SJSA1 (cell line): ENCODE measurements around the gene WARS2. TPM values are rescaled to one million over a fixed set of nuclear protein-coding genes. Genes with fewer than 3 reads are reported as not detected.
"Not testable (repeated sequence)": the region's sequence is repeated elsewhere in the genome, so short reads cannot be mapped to it uniquely, and the experiment has no call there.

Experiments used
- DNase-seq, 2 experiments: peaks; one replicate each; pipeline ENCODE4 v3.0.0-alpha.2; 2015 to 2020; ENCODE audit warnings: low spot score in 2 of 2, low read depth in 1 of 2
- H3K27ac ChIP-seq: fragments of 250-450 bp; sonication (Bioruptor Pico); 2 replicates; pipeline ENCODE4 v1.5.1; 2020; ENCODE audit warnings: mild to moderate bottlenecking, moderate library complexity
- H3K27me3 ChIP-seq: fragments of 250-450 bp; sonication (Bioruptor Pico); replicated peaks from 2 replicates; pipeline ENCODE4 v1.5.1; 2020; ENCODE audit warnings: mild to moderate bottlenecking, moderate library complexity
- H3K36me3 ChIP-seq: fragments of 250-450 bp; sonication (Bioruptor Pico); 2 replicates; pipeline ENCODE4 v1.5.1; 2020; ENCODE audit warnings: mild to moderate bottlenecking
- H3K4me1 ChIP-seq: fragments of 250-450 bp; sonication (Bioruptor Pico); replicated peaks from 2 replicates; pipeline ENCODE4 v1.6.1; 2021; ENCODE audit warnings: mild to moderate bottlenecking
- H3K4me3 ChIP-seq: fragments of 250-450 bp; sonication (Bioruptor Pico); 2 replicates; pipeline ENCODE4 v1.5.1; 2020; ENCODE audit warnings: mild to moderate bottlenecking
- H3K9me3 ChIP-seq: fragments of 250-450 bp; sonication (Bioruptor Pico); replicated peaks from 2 replicates; pipeline ENCODE4 v1.5.1; 2020; ENCODE audit warnings: mild to moderate bottlenecking
- total RNA-seq: library from RNA; depleted of rRNA; stranded (reverse); fragments of >200 nt; shearing (Covaris generic); gene quantifications from 2 replicates; pipeline ENCODE4 v1.2.3, GENCODE V29; 2014

Gene WARS2
- total RNA-seq, 1 experiment from 2014 or later, result 17.6 TPM

DNA sequence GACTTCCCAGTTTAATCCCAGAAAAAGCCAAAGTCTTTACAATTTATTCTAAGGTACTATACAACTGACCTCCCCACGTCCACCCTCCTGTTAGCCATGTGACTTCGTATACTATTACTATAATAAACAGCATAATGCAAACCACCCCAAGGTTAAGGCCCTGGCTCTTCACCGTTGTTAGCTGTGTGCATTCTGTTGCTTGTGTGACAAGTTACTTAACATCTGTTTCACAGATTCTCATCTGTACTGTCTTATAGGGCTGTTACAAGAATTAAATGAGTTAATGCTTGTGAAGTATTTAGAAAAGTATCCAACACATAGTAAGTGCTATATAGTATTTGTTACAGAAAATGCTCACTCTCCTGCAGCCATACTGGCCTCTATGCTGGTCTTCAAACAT is 15.7 kb downstream of the WARS2 start:
- no peak overlapping the region for H3K27ac ChIP-seq
- H3K4me3 ChIP-seq, result no peak overlapping the region
- no peaks in the 10 kb centered on the region for H3K36me3 ChIP-seq
- H3K4me1 ChIP-seq, result no peaks in the 10 kb centered on the region
- no peaks in the 10 kb centered on the region for H3K27me3 ChIP-seq
- DNase-seq, result no peak
- no peaks in the 10 kb centered on the region for H3K9me3 ChIP-seq

DNA sequence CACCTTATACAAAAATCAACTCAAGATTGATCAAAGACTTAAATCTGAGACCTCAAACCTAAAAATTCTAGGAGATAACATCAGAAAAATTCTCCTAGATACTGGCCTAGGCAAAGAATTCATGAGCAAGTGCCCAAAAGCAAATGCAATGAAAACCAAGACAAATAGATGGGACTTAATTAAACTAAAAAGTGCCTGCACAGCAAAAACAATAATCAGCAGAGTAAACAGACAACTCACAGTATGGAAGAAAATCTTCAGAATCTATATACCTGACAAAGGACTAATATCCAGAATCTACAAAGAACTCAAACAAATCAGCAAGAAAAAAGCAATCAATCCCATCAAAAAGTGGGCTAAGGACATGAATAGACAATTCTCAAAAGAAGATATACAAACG is 18.6 kb downstream of the WARS2 start:
- H3K4me3 ChIP-seq, H3K4me1 ChIP-seq, H3K27ac ChIP-seq, H3K9me3 ChIP-seq, H3K27me3 ChIP-seq, DNase-seq, H3K36me3 ChIP-seq: not testable (repeated sequence)

DNA sequence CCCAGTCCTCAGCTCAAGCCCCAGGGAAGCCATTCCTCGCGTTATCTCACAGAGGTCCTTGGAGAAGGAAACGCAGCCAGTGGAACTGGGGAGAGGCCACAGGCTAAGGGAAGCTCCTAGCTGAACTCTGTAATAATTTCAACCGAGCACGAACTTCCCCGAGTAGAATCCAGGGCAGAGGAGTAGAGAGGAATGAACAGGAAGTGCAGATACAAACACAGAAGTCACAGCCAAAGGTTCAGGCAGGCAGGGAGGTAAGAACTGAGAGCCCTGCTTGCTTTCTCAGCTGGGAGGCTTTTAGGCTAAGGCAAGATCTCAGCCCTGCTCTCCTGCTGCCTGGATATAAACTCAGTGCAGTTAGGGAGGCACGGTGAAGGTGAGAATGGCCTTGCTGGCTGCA is 23.7 kb downstream of the WARS2 start:
- Histone ChIP-seq H3K9me3 (no peaks in the 10 kb centered on the region), H3K4me1 (peaks cover 6% of the 10 kb centered on the region; the same call in 1 of the 2 replicates), H3K4me3 (no peak overlapping the region), H3K27ac (no peak overlapping the region), H3K27me3 (no peaks in the 10 kb centered on the region), H3K36me3 (no peaks in the 10 kb centered on the region)
- no peak for DNase-seq

DNA sequence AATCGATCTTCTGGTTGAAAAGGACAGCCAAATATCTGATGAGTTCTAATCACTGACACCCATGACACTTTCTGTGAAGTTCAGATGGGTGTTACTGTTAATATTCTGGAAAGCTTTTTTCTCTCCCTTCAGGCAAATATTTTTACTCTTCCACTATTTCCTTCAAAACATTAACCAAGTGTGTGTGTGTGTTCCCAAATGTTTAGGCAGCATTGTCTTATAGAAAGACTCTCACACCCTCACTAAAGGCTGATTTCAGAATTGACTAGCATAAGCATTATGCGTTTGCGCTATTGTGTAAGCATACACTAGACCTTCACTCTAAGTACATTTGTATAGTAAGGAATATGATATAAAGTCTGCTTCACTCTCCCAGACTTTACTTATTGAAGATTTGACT is 24.7 kb downstream of the WARS2 start:
- peaks cover 6% of the 10 kb centered on the region; the same call in 1 of the 2 replicates for H3K4me1 ChIP-seq
- no peak for DNase-seq
- no peaks in the 10 kb centered on the region for H3K27me3 ChIP-seq
- H3K9me3 ChIP-seq, result no peaks in the 10 kb centered on the region
- H3K4me3 ChIP-seq, result no peak overlapping the region
- H3K27ac ChIP-seq, result no peak overlapping the region
- H3K36me3 ChIP-seq, result no peaks in the 10 kb centered on the region

DNA sequence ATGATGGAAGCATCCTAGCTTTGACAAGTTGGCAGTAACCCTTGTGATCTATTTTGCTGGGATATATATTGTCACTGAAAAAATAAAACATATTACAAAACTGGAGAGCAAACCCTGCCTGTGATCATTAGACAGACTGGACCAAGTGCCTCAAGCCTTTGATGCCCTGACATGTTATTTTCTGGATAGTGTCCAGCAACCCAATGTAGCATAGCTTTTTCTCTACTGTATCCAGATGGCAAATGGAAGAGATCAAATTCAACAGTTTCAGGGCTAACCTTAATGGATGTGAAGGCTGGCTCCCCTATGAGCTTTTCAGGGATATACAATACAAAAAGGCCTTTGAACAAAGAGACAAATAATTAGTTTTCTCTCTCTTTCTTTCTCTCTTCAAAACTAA is 25.1 kb downstream of the WARS2 start:
- H3K27ac ChIP-seq, result no peak overlapping the region
- no peaks in the 10 kb centered on the region for H3K9me3 ChIP-seq
- no peak for DNase-seq
- no peaks in the 10 kb centered on the region for H3K36me3 ChIP-seq
- no peaks in the 10 kb centered on the region for H3K27me3 ChIP-seq
- H3K4me1 ChIP-seq, result peaks cover 6% of the 10 kb centered on the region; the same call in 1 of the 2 replicates
- H3K4me3 ChIP-seq, result no peak overlapping the region

DNA sequence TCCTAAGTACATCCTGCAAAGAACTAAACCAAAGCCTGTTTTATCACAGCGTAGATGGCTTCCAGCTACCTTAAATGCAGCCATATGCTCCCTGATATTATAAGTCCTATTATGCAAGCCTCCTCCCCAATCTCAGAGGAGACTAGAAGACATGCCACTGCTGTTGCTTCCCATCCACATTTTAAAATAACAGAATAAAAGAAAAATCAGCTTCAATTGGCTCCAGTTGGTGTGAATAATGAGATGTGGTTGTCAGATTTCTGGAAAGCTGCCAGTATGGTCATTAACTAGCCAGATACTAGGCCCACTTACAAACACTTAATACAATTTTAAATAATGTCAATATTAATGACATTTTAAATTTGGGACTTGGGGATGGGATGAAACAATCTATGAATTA is 25.7 kb downstream of the WARS2 start:
- peaks cover 6% of the 10 kb centered on the region; the same call in 1 of the 2 replicates for H3K4me1 ChIP-seq
- no peak overlapping the region for H3K4me3 ChIP-seq
- H3K27ac ChIP-seq, result no peak overlapping the region
- DNase-seq, result no peak
- no peaks in the 10 kb centered on the region for H3K27me3 ChIP-seq
- no peaks in the 10 kb centered on the region for H3K36me3 ChIP-seq
- no peaks in the 10 kb centered on the region for H3K9me3 ChIP-seq

DNA sequence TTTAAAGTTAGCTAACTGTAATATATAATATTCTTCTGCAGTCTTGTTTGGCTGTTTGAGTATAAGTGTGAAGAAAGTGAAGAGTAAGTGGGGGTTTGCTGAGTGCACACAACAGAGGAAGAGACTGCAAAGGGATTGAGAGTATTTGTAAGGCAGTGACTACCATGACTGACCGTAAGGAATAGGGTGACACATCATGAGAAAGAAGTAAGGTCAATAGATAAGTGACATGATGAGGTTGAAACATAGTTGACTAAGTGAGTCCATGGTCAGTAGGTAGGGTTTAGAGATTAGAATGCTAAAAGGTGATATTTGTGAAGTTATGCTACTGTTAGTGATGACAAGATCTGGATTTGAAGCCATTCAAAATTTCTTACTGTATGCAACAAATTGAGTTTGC is 27.7 kb downstream of the WARS2 start:
- H3K36me3 ChIP-seq, result no peaks in the 10 kb centered on the region
- DNase-seq, result no peak

DNA sequence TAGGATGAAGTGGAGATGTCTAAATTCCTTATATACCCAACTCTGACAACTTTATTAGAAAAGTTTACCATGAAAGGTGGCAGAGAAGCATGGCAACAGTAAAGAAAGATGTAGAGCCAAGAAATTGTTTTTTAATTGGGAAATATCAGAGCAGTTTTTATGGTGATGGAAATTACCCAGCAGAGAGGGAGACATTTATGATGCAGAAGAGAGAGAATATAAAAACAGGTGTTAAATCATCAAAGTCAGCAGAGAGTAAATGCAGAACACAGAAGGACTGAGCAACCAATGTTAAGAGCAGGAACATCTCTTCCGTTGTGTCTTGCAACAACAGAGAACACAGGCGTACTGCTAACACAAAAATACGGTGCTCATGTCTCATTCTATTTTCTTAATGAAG is 28.2 kb downstream of the WARS2 start:
- no peak for DNase-seq
- Histone ChIP-seq H3K9me3 (no peaks in the 10 kb centered on the region), H3K27me3 (no peaks in the 10 kb centered on the region), H3K27ac (no peak overlapping the region), H3K36me3 (no peaks in the 10 kb centered on the region), H3K4me3 (no peak overlapping the region), H3K4me1 (peaks cover 6% of the 10 kb centered on the region; the same call in 1 of the 2 replicates)

More for the DNA sequence above, 27.7 kb downstream of the WARS2 start:
- Histone ChIP-seq H3K9me3 (no peaks in the 10 kb centered on the region), H3K27ac (no peak overlapping the region), H3K4me3 (no peak overlapping the region), H3K4me1 (peaks cover 6% of the 10 kb centered on the region; the same call in 1 of the 2 replicates), H3K27me3 (no peaks in the 10 kb centered on the region)

DNA sequence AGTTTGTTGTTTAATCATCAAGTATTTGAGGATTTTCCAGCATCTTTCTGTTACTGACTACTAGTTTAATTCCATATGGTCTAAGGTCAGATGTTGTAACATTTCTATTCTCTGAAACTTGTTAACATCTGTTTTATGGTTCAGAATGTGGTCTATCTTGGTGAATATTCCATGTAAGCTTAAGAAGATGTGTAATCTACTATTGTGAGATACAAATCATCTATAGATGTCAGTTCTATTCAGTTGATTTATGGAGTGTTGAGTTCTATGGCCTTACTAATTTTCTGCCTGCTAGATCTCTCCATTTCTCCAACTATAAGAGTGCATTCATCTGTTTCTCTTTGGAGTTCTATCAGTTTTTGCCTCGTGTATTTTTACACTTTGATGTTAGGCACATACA is 31.5 kb downstream of the WARS2 start:
- no peaks in the 10 kb centered on the region for H3K4me1 ChIP-seq
- no peaks in the 10 kb centered on the region for H3K27me3 ChIP-seq
- no peak for DNase-seq
- H3K27ac ChIP-seq, result no peak overlapping the region
- H3K36me3 ChIP-seq, result no peaks in the 10 kb centered on the region
- H3K9me3 ChIP-seq, result no peaks in the 10 kb centered on the region
- H3K4me3 ChIP-seq, result no peak overlapping the region

DNA sequence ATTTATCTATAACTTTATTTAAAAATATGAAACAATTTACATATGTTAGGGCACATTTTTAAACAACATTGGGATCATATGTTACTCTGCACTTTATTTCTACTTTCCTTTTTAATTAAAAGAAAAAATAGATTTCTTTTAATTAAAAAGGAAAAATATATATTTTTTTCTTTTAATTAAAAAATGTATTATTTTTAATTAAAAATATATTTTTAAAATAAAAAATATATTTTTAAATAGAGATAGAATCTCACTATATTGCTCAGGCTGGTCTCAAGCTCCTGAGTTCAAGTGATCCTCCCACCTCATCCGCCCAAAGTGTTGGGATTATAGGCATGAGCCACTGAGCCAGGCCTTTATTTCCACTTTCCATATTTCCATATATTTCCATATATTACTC is 36.7 kb downstream of the WARS2 start:
- peaks cover 8% of the 10 kb centered on the region for H3K4me1 ChIP-seq
- no peak overlapping the region for H3K4me3 ChIP-seq
- no peak for DNase-seq
- H3K27me3 ChIP-seq, result no peaks in the 10 kb centered on the region
- H3K27ac ChIP-seq, result no peak overlapping the region
- H3K36me3 ChIP-seq, result no peaks in the 10 kb centered on the region
- H3K9me3 ChIP-seq, result no peaks in the 10 kb centered on the region

DNA sequence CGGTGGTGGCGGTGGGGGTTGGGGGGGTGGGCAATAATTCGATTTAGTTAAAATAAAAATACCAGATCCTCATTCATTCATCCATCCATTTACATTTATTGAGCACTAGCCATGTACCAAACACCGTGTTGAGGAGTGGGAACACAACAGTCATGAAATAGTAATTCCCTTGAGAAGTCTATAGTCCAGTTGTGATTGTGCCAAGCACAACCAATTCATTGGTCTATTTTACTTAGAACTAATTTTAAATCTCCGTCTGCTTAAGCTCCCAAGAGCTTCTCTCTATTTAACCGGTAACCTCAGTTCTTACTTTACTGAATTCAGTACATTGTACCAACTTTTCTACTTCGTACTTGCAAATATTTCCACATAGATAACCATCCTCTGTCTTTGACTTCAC is 38.4 kb downstream of the WARS2 start:
- Histone ChIP-seq H3K9me3 (no peaks in the 10 kb centered on the region), H3K27me3 (no peaks in the 10 kb centered on the region), H3K27ac (no peak overlapping the region), H3K4me1 (peaks cover 15% of the 10 kb centered on the region), H3K36me3 (no peaks in the 10 kb centered on the region), H3K4me3 (no peak overlapping the region)
- no peak for DNase-seq

DNA sequence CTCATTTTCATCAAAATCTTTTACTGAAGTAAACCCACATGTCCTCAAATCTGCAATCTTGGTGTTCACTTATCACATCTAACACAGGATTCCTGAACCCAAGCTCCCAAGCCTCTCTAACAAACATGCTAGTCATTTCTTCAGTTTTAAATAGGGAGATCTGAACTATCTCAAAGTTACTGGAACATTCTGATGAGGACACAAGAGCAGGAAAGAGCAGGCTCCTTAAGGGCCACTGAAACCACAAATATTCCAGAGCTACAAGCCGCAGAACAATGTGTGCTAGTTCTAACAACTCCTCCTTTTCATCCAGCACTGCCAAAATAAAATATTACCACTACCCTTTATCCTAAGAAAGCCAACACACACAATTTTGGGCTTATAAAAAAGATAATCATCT is 38.9 kb downstream of the WARS2 start:
- peaks cover 15% of the 10 kb centered on the region for H3K4me1 ChIP-seq
- no peak overlapping the region for H3K4me3 ChIP-seq
- no peaks in the 10 kb centered on the region for H3K9me3 ChIP-seq
- no peaks in the 10 kb centered on the region for H3K36me3 ChIP-seq
- H3K27ac ChIP-seq, result peak overlapping the region; percentile 50
- no peaks in the 10 kb centered on the region for H3K27me3 ChIP-seq
- peak in 1 of 2 experiments; percentile 51 for DNase-seq

DNA sequence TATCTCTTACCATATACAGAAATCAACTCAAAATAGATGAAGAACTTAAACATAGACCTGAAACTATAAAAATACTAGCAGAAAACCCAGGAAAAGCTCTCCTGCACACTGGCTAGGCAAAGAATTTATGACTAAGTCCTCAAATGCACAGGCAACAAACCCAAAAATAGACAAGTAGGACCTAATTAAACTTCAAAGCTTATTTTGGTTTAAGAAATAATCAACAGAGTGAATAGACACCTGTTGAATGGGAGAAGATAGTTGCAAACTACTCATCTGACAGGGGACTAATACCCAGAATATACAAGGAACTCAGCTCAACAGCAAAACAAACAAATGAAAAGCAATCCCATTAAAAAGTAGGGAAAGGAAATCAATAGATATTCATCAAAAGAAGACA is 40.7 kb downstream of the WARS2 start:
- no peak overlapping the region for H3K4me3 ChIP-seq
- DNase-seq, result no peak
- H3K27ac ChIP-seq, result no peak overlapping the region
- H3K9me3 ChIP-seq, result no peaks in the 10 kb centered on the region
- H3K36me3 ChIP-seq, result no peaks in the 10 kb centered on the region
- H3K27me3 ChIP-seq, result no peaks in the 10 kb centered on the region
- H3K4me1 ChIP-seq, result peaks cover 15% of the 10 kb centered on the region

DNA sequence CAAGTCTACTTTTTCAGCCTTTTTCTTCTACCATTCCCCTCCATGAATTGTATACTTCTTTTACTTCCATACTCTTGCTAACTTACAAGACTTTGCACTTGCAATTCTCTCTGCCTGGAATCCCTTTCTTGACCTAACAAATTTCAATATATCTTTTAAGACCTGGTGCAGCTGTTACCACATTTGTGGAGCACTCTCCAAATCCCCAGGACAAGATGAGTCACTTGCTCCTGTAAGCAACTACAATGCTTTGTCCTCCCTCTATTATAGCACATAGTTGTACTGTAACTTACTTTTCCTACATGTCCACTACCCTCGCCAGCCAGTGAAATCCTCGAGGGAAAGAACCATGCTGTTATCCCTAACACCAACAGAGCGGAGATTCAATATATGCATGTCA is 43.1 kb downstream of the WARS2 start:
- peak in 1 of 2 experiments; percentile 14 for DNase-seq
- Histone ChIP-seq H3K9me3 (no peaks in the 10 kb centered on the region), H3K36me3 (no peaks in the 10 kb centered on the region), H3K4me3 (no peak overlapping the region), H3K4me1 (peaks cover 27% of the 10 kb centered on the region), H3K27me3 (no peaks in the 10 kb centered on the region), H3K27ac (no peak overlapping the region)

DNA sequence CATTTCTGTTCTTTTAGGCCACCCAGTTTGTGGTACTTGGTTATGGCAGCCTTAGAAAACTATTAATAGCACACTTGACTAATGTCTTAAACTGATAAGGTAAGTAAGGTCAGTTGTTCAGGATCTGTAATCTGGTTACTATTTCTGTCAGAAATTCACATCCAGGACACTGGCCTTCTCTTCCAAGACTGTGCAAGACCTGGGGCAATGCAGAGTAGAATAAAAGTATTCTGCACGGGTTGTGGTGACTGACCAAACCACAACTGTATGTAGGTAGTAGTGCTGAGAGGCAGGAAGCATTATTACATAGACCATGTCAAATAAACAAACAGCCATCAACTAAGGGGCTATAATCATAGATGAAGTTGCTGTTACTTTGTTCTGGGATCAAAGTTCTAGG is 46.7 kb downstream of the WARS2 start:
- Histone ChIP-seq H3K36me3 (no peaks in the 10 kb centered on the region), H3K4me1 (peaks cover 19% of the 10 kb centered on the region), H3K27ac (no peak overlapping the region), H3K9me3 (no peaks in the 10 kb centered on the region), H3K4me3 (no peak overlapping the region), H3K27me3 (no peaks in the 10 kb centered on the region)
- peak in 1 of 2 experiments; percentile 31 for DNase-seq
